Measurements from ENCODE around the gene PSD4.
A peak's percentile ranks its signal among the peaks of the same experiment; 100 is the strongest.

Gene PSD4

DNA sequence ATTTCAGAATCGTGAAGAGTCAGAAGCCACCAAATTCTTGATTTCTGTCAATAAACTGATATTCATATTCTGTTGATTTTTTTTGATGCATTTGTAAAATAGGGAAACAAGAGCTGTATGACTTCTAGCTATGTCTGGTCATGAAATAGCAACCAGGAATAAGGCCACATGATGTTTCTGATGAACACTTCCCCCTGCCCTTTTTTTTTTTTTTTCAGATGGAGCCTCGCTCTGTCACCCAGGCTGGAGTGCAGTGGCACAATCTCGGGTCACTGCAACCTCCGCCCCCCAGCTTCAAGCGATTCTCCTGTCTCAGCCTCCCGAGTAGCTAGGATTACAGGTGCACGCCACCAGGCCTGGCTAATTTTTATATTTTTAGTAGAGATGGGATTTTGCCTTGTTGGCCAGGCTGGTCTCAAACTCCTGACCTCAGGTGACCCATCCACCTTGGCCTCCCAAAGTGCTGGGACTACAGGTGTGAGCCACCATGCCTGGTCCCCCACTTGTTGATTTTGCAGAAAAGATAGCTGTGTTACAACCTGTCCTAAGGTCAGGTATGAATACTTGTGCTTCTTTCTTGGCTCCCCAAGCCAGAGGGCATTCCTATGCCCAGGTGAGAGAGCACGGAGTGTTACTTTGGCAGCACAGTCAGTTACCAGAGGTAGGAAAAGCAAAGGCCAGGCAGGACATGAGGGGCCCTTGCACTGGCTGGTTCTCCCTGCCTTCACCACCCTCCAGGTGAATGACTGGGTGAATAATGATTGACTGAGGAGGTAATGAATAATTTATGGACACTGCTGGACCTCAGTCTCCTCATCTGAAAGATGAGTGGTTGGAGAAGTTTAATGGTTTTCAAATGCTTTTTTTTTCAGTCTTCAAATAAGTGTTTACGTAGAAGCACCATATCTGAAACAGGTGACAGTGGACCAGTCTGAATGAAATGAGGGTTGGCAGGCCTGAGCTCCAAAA is 65.4 kb downstream of the PSD4 start:
- no peak for DNase-seq (ENCODE audit: low read depth in 2 of 2)

DNA sequence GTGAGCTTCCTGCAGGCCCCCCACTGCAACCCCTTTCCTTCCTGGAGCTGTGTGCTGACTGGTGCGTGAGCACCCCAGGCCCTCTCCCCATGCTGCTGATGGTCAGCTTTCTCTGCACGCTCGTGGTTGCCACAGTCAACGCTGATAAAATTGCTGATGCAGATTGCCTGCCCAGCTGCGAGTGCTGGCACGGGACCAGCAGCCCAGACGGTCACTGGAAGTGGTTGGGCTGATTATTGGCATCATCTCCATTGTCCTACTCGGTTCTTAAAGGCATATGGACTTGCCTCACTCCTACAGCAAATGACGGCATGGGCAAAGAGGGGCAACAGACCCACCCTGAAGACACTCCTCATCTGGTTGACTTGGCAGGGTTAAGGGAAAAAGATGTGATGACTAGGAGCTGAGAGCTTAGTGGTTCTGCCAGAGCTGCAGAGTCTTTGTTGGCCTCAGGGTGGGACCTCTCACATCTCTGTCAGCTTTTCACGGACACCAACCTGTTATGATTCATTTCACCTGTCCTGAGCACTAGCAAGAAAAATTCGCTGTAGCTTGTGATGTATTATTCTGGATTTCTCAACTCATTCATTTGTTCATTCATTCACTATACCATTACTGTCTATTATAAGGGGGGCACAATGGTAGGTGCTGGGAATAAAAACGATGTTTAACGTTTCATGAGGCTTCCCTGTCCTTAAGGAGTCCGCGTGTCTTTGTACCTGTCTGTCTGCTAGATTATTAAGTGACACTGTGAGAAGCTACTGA is 66.6 kb downstream of the PSD4 start:
- no peak for DNase-seq (ENCODE audit: low read depth in 2 of 2)

DNA sequence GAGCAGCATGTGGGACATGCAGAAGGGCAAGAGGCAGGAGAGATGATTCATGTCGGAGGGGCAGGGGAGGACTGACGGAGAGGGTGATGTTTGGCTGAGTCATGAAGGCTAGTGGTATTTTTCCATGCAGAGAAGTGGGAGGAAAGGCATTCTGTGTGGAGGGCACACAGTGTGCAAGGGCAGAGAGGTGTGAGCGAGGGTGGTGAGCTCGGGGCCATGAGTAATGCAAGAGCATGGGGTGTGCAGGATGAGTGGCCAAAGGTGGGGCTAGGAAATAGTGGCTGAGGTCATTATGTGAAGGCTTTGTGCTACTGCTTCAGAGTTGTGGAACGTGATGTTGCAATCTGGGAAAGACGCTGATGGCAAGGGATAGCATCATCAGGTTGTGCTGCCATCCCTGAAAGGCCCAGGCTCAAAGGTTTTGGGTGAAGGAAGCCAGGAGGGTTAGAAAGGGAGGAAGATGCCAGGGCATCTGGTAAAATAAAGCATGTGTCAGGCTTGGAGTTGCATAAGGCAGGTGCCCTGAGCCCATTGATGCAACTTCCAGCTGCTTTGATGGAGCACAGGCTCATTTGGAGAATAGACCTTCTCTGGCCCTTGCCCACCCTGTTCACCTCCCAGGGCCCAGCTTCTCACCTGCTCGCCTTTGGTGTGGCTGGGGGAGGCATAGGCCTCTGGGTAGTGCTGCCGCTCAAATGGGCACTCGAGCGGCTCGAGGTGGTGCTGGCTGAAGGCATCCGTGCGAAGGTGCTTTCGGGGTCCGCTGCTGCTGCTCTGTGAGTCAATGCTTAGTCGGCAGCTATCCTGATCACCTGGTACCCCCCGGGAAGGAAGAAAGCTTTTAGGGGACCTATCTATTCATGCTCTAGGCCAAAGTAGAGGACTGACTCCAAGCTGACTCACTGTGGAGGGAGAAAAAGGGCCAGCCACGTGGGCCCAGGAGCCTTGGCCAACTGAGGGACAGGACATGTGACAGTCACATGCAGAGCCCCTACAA is 67.4 kb downstream of the PSD4 start:
- peak; percentile 43 to 55 for DNase-seq (ENCODE audit: low read depth in 2 of 2)

DNA sequence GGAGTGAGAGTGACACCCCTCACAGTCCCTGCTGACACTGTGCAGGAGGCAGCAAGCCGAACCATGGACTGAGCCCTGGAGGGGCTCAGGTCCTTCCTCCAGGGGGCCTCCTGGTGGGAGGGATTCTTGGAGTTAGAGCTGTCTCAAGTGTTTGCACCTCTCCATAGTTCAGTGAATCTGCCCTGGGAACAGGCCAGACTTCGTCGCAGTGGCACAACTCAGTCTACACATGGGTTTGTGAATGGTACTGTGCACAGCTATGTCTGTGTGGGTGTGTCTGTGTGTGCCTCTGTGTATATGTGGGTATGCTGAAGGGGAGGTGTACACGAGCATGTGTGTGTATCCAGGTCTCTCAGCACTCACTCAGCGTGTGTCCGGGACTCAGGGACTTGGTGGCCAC is 68.6 kb downstream of the PSD4 start:
- no peak for DNase-seq (ENCODE audit: low read depth in 2 of 2)

DNA sequence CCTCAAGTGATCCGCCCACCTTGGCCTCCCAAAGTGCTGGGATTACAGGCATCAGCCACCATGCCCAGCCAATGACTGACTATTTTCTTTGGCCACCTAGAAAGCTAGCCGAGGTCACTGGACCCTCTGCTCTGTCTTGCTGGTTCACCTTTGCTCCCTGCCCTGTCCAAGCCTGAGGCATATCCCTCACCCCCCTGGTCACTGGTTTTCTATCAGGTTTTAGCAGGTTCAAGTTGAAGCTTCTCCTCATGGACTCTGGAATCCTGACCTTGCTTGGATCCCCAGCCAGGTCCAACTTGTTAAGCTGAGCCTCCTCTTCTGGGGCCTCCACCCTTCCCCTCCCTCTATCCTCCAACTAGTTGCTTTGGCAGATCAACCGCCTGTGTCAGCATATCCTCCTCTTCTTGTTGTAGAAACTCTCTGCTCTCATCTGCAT is 71.5 kb downstream of the PSD4 start:
- no peak for DNase-seq (ENCODE audit: low read depth in 2 of 2)

DNA sequence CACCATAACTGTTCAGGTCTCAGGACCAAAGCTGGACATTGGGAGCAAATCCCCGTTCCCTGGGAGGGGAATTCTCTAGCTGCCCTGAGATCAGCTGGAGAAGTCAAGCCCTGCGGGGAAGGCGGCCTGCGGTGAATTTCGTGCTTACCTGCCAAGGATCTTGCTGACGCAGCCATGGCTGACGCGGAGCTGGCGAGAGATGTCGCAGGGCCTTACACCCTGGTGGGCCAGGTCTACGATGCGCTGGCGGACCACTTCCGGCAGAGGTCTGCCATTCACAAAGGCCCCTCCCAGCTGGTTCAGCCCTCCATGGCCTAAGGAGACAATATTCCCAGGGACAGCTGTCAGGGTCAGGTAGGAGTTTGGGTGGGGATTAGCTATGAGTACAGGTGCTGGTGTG is 72.8 kb downstream of the PSD4 start:
- DNase-seq (ENCODE audit: low read depth in 2 of 2) = no peak

- peak; percentile 44 to 56 for DNase-seq (ENCODE audit: low read depth in 2 of 2)
These were observed 75.4 kb downstream of the PSD4 start for GRCh38 chr2:113248997-113249770.

GRCh38 chr2:113251118-113251517 is 77.3 kb downstream of the PSD4 start:
- DNase-seq (ENCODE audit: low read depth in 2 of 2) = no peak

DNA sequence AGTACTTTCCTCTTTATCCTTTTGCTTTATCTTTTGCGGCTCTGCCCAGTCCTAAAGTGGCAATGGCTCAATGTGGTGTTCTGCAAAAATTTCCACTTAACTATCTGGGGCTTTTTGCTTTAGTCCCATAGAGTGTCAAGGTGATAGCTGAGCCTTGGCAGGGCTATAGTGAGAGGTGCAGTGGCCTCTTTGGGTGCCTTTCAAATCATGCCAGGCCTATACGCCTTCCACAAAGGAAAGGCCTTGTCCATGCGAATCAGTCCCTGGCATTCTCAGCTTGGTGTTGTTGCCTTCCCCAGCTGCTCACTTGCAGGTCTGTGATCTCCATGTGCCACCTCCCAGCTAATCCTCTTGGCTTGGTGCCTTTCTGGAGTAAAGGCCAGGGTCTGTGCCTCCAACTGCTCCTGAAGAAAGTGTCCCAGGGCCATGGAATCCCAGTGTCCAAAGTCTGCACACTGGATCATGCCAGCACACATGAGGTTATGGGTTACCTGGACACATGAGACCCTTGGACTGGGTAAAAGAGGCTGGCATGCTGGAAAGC is 78.3 kb downstream of the PSD4 start:
- no peak for DNase-seq (ENCODE audit: low read depth in 2 of 2)

DNA sequence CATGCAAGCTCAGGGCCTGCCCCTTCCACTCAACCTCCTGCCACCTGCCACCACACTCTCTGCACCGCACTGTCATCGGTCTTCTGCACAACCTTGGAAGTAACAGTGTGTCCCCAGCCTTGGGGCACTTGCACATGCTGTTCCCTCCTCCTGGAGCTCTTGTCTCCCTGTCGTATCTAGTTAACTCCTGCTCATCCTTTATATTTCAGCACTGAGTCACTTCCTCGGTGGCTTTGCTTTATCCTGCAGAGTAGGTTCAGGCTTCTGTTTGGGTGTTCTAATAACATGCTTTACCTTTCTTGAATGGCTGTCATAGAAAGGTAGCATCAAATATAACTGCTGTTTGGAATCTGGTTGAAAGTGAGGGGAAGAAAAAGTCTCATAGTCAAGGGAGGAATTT is 79.7 kb downstream of the PSD4 start:
- no peak for DNase-seq (ENCODE audit: low read depth in 2 of 2)

DNA sequence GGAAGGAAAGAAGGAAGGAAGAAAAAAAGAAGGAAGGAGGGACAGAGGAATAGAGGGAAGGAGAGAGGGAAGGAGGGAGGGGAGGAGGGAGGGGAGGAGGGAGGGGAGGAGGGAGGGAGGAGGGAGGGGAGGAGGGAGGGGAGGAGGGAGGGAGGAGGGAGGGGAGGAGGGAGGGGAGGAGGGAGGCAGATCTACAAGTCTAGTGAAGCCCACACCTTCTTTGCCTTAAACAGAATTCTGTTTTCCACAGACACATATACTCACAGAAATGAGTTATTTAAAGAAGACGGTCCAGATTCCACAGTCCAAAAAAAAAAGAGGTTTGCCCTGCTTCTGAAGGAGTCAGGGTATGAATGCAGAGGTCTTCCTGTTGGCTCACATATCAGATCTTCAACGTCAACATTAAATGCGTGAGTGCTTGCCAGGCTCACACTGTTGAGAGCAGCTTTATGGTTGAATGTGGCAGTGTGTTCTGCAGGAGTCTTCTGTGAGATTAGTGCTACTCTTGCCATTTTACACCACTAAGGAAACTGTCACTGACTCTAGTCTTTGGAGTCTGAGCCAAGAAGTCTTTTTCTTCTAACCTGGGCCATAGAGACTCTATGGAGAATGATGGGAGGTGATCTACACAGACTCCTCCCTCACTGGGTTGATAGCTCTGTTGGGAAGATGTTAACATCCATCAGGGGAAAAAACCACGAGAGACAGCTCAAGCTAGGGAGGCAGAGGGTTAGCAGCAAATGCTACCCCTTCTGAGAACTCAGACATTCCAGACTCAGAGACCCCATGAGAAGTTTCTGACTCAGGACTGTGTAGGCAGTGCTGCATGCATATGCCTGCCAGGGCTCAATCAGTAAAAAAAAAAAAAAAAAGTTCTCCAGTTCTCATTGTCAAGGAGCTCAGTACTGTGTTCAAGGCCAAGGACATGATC is 81.6 kb downstream of the PSD4 start:
- DNase-seq (ENCODE audit: low read depth in 2 of 2) = no peak

- no peak for DNase-seq (ENCODE audit: low read depth in 2 of 2)
These were observed 83.9 kb downstream of the PSD4 start for GRCh38 chr2:113257516-113258264.

GRCh38 chr2:113258471-113259147 is 84.8 kb downstream of the PSD4 start:
- DNase-seq (ENCODE audit: low read depth in 2 of 2) = no peak
